Cortex of kidney (tissue), 1 donor: Measurements from ENCODE around the gene SMAD4.

Experiments used
- DNase-seq: peaks from one replicate; lab custom pipeline; 2025; lab: John Stamatoyannopoulos, UW

SMAD4 gene

GRCh38 chr18:51021226-51021965, 8.6 kb upstream of the SMAD4 start:
- no peak for DNase-seq

GRCh38 chr18:51025512-51025911, 4.5 kb upstream of the SMAD4 start:
- no peak for DNase-seq

- DNase-seq: no peak
These were observed 1.7 kb upstream of the SMAD4 start for GRCh38 chr18:51028201-51028805.

GRCh38 chr18:51029378-51029693, 677 bp upstream of the SMAD4 start:
- no peak for DNase-seq

GRCh38 chr18:51030537-51031258, 685 bp downstream of the SMAD4 start:
- no peak for DNase-seq

- DNase-seq: no peak
These were observed 2.2 kb downstream of the SMAD4 start for GRCh38 chr18:51032193-51032592.

GRCh38 chr18:51037230-51037629, 7.2 kb downstream of the SMAD4 start:
- no peak for DNase-seq

- DNase-seq: no peak
These were observed 8.1 kb downstream of the SMAD4 start for GRCh38 chr18:51038110-51038509.

GRCh38 chr18:51039138-51040112, 9.4 kb downstream of the SMAD4 start:
- no peak for DNase-seq

GRCh38 chr18:51041677-51042352, 11.8 kb downstream of the SMAD4 start:
- DNase-seq: no peak

GRCh38 chr18:51044928-51045585, 15.0 kb downstream of the SMAD4 start:
- DNase-seq: no peak

- no peak for DNase-seq
These were observed 18.2 kb downstream of the SMAD4 start for GRCh38 chr18:51048190-51048589.

- no peak for DNase-seq
These were observed 19.1 kb downstream of the SMAD4 start for GRCh38 chr18:51049137-51049536.

- DNase-seq: no peak
These were observed 21.2 kb downstream of the SMAD4 start for GRCh38 chr18:51051105-51051712.

GRCh38 chr18:51053814-51054213, 23.8 kb downstream of the SMAD4 start:
- no peak for DNase-seq

GRCh38 chr18:51054764-51055163, 24.8 kb downstream of the SMAD4 start:
- no peak for DNase-seq

- DNase-seq: no peak
These were observed 30.0 kb downstream of the SMAD4 start for GRCh38 chr18:51059969-51060368.

GRCh38 chr18:51064256-51064655, 34.2 kb downstream of the SMAD4 start:
- no peak for DNase-seq

- no peak for DNase-seq
These were observed 36.3 kb downstream of the SMAD4 start for GRCh38 chr18:51066273-51066672.

GRCh38 chr18:51068105-51068504, 38.1 kb downstream of the SMAD4 start:
- no peak for DNase-seq

GRCh38 chr18:51069885-51070284, 39.9 kb downstream of the SMAD4 start:
- no peak for DNase-seq
